GM21717 (cell line): Measurements from ENCODE around the gene ARHGEF2.

Experiments
- ATAC-seq: cut with Tn5 transposase; IDR thresholded peaks from one replicate; pipeline ENCODE4 v1.9.1; 2021; ENCODE audit warnings: mild to moderate bottlenecking, moderate library complexity; ENCODE audit not compliant: unreplicated experiment

The ARHGEF2 gene

DNA sequence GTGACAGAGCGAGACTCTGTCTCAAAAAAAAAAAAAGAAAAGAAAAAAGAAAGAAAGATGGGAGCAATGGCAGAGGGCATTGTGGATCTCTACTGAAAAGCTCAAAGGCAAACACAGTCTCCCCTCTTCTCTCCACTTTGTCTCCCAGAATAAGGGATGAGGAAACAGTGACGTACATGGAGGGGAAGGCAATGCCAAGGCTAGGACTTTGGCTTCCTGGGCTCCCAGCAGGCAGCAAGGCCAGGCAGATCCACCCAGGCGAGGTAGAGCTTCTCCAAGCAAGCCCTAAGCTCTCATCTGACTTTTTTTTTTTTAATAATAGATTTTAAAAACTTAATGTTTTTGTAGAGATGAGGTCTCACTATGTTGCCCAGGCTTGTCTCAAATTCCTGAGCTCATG, 4.6 kb downstream of the ARHGEF2 start:
- ATAC-seq = no peak

- no peak for ATAC-seq
Observed at GRCh38 chr1:155971910-155972809, 6.2 kb downstream of the ARHGEF2 start.

DNA sequence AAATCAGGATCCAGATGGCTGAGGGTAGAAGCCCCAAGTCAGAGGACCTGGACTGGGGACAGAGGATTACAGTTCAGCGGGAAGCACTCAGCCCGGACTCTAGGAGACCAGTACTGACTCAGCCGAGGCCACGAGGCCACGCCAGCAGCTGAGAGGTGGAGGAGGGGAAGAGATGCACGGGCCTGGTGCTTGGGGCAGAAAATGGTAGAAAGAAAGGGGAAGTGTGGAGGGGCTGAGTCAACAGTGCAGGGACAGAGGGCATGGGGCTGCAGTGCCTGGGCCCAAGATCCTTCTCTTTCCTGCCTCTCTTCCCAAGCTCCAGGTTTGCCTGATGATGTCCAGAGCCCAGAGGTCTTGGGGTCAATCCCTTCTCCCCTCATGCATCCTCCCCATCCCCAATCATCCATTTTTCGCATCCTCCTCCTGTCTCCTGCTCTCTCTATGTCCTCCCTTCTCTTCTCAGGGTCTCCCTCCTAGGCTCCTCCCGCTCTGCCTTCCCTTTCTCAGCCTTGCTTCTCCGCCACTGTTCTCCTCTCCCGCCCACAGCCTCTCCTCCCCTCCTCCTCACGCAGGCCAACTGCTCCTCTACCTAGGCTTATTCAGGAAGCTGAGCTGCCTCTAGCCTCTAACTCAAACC, 7.7 kb downstream of the ARHGEF2 start:
- no peak for ATAC-seq

DNA sequence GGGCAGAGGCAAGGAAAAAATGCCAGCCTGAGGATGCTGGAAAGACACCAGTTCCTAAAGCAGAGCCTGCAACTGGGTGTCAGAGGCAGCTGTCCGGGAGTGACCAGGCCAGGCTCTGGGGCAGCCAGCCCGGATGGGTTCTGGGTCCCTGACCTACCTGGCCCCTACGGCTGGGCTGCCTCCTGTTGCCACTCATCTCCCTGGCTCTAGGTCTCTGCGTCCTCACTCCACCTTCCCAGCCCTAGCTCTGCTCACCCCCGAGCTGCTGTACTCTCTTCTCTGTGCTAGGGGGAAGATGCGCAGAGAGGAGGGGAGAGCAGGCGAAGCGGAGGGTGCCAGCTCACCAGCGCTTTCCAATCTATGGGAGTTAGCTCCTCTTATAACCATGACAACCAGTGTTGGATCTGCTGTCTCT, 9.0 kb downstream of the ARHGEF2 start:
- no peak for ATAC-seq

DNA sequence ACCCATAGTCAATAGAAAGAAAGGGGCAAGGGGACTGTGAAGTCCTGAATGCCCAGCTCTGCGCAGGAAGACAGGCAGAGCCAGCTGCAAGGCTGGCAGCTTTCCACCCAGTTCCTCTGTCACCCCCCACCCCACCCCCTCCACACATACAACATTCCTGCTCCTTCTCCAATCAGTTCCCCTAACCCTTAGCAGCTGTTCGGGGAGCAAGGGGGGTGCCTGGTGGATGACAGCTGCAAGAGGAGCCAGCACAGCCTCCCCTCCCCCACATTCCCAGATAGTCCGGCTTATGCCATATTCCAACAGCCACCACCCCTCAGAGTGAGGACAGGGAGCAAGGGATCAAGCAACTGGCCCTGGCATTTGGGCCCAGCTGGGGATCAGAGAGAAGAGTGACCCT, 9.7 kb downstream of the ARHGEF2 start:
- no peak for ATAC-seq

DNA sequence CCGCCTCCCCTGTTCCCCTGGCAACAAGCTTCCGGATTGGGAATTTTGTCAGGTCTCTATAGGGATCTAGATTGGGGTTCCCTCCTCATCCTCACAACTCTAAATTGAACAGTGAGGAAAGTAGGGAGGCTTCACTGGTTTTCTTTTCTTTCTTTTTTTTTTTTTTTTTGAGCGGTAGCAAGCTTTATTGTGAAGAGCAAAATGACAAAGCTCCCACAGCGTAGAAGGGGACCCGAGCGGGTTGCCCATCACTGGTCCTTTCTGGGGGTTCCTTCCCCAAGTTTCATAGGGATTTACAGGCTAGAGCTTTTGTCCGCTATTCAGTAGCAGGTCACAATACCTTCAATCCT, 10.3 kb downstream of the ARHGEF2 start:
- no peak for ATAC-seq

- ATAC-seq = no peak
Observed at GRCh38 chr1:155967341-155968050, 10.9 kb downstream of the ARHGEF2 start.

DNA sequence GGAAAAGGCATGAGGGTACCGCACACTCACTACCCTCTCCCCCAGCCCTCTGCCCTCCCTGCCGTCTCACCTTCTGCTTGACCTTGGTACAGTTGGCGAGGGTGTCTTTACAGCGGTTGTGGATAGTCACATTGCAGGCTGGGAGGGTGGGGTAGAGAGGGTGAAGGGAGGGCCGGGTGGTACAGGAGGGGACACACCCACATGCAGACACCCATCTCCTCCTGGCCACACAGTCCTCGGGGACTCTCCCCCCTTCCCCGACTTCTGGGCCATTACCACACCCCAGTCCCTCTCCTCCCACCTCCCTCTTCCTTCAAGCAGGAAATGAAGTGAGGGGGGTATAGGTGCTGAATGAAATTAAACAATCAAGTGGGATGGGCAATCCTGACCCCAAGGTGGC, 11.6 kb downstream of the ARHGEF2 start:
- ATAC-seq = no peak

DNA sequence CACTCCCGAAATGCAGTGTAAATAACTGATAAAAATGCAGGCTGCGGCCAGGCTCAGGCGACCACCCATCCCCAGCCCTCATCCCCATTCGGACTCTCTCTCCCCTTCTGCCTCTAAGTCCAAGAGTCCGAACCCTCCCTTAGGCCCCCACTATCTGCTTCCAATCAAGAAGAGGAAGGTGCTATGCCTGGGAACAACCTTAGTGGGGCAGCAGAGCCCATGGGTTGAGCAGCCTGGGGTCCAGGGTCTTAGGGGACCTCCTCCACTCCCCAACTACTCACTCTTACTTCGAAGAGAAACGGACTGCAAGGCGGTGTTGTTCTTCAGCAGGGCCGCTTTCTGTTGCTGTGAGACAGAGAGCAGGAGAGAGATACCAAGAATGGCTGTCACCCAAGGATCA, 12.2 kb downstream of the ARHGEF2 start:
- no peak for ATAC-seq

GRCh38 chr1:155964193-155964592, 14.2 kb downstream of the ARHGEF2 start:
- no peak for ATAC-seq

DNA sequence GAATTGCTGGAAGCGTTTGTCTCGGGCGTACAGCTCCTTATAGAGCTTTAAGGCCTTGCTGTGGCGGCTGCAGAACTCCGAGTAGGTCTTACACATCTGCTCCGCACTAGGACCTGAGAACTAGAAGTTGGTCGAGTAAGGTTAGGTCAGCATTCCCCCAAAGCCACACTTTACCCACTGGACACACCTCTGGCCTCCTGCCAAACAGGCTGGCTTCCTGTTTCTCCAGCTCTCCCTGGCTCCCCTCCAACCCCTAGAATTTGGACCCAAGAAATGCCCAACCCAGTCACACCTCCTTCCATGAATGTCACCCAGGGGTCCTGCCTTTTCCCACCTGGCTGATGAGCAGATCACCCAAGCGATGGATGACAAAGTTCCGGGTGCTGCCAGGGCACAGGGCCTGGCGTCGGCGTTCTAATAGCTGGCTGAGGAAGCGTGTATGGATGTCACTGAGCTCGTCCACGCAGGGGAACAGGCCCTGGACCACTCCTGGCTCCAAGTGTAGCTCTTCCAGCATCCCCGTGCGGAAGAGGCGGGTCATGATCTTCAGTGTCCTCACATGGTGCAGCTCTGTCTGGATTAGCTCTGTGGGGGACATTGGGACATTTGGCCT, 15.6 kb downstream of the ARHGEF2 start:
- no peak for ATAC-seq

GRCh38 chr1:155961937-155962336, 16.4 kb downstream of the ARHGEF2 start:
- ATAC-seq = no peak

DNA sequence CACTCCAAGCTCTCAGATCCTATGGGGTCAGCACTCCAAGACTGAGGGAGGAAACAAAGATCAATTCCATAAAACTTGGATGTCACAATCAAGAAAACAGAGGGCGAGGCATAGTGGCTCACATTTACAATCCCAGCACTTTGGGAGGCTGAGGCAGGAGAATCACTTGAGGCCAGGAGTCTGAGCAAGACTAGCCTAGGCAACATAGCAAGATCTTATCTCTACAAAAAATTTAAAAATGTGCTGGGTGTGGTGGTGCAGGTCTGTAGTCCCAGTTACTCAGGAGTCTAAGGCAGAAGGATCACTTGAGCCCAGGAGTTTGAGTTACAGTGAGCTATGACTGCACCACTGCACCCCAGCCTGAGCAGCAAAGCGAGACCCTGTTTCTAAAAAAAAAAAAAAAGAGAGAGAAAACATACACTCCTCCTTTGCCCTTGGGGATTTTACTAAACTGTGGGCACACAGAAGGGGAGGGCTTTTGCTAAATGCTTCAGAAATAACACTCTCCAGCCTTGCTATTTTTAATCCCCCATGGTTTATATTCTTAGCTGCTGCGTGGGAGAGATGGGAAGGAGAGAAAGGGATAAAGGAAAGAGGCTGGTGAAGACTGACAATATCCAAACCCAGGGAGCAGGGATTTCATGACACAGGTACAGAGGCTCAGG, 18.1 kb downstream of the ARHGEF2 start:
- no peak for ATAC-seq

DNA sequence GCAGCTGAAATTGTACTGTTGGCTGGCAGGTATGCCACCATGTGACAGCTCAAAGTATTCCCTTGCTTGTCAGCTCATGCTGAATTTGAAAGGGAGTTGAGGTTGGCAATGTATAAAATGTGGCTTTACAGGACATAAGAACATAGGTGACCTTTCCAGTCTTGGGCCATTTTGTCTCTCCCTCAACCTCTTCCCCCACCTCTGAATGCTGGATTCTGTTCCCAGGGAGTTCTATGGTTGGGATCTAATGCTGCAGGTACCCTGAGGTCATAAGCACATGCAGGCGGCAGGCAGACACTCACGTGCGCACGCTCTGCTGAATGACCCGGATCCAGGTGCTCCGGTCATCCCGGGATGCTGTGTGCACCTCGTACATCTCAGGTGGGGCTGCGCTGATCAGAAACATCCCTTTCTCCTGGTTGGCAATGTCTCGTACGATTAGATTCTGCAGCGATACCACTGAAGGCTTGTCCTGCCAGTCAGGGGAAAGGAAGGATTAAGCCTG, 20.9 kb downstream of the ARHGEF2 start:
- ATAC-seq = no peak

DNA sequence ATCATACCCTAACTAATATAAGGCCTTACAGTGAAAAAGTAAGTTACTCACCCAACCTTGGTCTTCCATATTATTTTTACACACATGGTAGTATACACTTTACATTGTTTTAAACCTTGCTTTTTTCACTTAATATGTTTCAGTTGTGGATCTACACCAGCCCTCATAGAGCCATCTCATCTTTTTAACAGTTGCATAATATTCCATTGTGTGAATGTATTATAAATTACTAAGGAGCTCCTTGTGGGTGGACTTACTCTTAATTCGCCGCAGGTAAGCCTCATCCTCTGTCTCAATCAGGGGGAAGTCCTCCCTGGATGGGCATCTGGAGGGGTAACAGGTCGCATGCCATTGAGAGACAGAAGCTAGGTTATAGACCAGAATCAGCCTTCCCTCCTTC, 23.7 kb downstream of the ARHGEF2 start:
- no peak for ATAC-seq

DNA sequence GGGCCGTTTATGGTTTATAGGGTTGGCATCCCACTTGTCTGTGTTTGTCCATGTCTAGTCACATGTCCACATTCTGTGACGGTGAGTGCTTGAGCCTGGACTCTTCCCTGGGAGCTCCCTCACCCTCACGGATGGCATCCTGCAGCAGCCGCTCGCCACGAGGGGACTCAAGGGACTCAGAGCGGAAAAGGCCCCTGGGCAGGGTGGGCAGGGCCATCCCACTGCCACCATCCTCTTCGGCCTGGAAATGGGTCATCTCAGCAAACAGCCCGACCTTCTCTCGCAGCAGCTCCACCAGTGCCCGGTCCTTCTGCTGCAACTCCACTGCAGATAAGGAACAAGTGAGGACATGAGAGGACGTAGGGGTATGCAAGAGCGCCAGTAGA, 25.8 kb downstream of the ARHGEF2 start:
- no peak for ATAC-seq

DNA sequence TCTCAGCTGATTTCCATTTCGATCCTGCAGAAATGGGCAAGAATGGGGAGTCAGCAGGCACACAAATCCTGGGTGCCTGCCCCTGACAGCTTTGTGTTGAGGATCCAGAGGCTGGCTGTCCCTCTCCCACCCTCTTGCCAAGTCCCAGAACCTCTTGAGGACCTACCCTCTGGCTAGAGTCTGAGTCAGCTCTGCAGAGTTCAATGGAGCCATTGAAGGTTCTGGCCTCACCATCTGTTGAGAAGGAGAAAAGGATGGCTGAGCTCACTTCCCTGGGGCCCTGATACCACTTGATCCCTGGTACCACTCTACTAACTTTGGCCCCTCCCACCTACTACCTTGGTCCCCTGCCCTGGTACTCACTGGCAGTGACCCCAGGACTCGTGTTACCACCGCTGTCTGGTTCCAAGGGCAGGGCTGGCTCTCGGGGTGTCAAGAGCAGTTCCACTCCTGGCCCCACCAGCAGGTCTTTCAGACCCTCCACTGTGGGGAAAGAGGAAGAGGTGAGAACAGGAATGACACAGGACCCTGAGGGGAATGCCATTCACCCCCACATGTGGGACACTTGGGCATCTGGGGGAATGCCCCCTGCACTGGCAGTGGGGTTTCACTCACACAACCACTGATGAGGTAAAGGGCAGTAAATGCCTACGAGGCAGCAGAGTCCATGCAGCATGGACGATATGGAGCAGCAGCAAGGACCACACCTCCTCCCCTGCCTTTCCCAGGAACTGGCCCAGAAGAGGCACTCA, 26.4 kb downstream of the ARHGEF2 start:
- ATAC-seq = no peak

GRCh38 chr1:155950829-155951228, 27.5 kb downstream of the ARHGEF2 start:
- ATAC-seq = no peak

DNA sequence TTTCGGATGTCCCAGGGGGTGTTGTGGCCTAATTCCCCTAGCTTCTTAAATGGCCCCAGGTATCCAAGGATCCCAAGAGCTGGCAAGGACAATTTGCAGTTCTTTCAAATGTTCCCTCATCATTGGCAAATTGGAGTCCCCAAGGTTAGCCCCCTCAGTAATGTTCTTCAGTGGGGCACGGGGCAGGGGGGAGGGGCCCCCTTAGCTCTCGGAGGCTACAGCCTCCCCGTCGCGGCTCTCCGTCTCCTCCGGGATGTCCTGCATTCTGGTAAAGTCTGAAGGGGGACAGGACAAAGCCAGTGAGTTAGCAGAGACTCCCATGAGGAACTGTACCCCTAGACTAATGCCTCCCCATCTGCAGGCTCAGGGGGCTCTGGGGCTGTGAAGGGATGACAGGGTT, 30.6 kb downstream of the ARHGEF2 start:
- no peak for ATAC-seq

DNA sequence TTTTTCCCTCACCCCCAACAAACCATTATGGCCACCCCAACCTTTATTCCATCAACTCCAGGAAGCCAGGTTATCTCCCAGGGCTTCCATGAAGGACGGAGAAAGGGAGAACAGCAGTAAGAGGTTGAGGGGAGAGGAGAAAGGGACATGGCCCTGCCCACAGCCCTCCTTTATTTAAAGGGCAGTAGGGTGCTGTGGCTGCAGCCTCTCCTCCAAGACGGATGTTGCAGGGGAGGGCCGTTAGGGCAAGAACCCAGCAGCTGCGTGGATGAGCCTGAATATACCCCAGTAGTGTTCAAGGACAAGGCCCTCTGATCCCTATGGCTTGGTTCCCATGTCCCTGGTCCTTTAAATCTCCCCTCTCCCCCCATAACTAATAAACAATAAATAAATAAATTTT, 31.1 kb downstream of the ARHGEF2 start:
- ATAC-seq = no peak
